Stimulated activated CD8-positive, alpha-beta memory T cell treated with anti-CD3 and anti-CD28 coated beads, Interleukin-12 subunit alpha, Interleukin-12 subunit beta, amount 100 ng/mL, for 24 hours (primary cell): ENCODE data around the gene TPK1.
"Not testable (repeated sequence)": the region's sequence is repeated elsewhere in the genome, so short reads cannot be mapped to it uniquely, and the experiment has no call there.

Source experiments
- DNase-seq: peaks from one replicate; pipeline ENCODE4 v3.0.0-alpha.2; 2020; ENCODE audit errors: extremely low read depth

TPK1 gene

DNA sequence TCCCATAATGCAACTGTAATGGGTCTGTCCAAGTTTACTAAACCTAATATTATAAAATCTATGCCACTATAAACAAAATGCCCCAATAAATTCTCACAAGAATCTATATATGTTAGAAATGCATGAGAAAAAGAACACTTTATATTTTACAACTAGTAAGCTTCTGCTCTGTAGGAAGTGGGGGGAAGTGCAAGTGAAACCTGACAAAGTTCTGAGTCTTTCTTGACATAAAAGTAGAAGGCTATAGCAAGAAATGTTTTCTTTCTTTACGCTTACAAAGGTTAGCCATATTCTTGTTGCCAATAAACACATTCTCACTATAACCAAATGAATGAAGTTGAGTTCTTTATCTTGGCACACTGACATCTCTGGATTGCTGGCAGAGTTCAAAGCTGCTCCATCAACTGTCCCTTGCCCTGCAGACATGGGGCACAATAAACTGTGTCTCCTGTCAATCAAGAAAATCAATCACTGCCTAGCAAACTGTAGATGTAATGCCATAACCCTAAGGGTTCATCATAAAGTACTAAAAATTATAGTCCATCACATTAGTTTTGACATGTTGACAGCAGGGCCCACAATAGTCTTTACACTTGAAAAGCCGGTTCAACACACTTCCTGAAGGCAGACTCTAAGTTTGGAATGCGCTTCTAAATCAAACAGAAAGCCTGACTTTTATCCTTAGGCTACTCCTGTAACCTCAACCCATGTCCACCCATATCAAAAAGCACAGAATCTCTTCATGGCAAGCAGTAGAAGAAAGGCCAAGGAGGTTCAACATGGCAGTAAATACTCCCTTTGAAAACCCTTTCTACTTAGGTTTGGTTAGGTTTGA is 58.6 kb downstream of the TPK1 start:
- no peak for DNase-seq

DNA sequence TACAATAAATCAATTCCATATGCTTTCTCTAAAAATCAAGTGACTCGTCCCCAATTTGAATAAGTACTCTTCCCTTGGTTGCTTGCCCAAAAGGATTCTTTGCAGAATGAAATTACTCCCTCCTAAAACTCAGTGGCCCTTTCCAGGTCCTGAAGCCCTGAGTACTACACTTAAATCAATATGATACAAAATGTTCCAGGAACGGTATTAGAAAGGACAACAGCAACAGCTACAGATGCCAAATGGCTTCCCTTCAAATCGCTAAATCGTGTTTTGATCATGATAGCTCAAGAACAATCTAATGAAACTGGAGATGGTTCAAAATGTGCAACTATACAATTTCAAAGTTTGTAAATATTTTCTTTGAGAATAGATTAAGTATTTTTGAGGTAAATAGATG is 59.4 kb downstream of the TPK1 start:
- no peak for DNase-seq

DNA sequence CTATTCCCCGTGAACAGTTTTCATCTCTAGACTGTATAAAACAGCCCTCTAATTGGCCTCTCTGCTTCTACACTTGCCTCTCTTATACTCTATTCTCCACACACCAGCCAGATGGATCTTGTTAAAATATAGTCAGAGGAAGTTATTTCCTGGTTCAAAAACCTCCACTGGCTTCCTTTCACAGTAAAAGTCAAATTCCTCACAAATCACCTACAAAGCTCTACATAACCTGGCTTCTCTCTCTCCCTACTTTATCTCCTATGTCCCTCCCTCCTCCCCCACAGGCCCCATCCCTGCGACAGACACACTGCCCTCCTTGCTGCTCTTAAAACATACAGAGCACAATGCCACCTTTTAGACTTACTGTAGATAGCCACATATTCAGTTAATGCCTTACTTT is 60.1 kb downstream of the TPK1 start:
- DNase-seq: no peak

DNA sequence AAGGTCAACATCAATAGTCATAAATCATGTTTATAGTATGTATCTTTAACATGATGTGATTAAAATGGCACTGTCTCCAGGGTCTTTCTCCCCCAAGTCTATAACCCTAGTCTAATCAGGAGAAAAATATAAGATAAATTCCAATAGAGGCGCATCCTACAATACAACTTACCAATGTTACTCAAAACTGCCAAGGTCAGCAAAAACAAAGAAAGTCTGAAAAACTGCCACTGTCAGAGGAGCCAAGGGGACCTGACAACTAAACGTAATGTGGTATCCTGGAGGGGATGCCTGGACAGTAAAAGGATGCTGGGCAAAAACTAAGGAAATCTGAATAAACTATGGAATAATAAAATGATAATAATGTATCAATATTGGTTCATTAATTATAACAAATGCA is 63.9 kb downstream of the TPK1 start:
- no peak for DNase-seq

DNA sequence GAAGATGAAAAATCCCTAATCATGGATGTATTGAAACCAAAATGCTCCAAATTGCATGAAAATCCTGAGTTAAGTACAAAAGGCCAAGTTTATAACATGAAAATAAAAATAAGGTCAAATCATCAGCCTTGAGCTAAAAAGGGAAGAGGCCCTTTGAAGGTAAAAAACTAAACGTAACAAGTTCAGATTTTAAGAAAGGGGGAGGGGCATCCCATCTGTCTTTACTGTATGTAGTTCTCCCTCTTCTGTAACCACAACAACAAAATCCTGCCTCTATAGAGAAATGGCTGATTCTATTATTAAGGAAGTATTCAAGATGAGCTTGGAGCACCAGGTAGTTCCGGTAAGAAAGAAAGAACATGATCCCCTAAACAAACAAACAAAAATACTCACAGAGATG is 64.7 kb downstream of the TPK1 start:
- DNase-seq: no peak

- no peak for DNase-seq
Observed at GRCh38 chr7:144769352-144769751, 66.5 kb downstream of the TPK1 start.

DNA sequence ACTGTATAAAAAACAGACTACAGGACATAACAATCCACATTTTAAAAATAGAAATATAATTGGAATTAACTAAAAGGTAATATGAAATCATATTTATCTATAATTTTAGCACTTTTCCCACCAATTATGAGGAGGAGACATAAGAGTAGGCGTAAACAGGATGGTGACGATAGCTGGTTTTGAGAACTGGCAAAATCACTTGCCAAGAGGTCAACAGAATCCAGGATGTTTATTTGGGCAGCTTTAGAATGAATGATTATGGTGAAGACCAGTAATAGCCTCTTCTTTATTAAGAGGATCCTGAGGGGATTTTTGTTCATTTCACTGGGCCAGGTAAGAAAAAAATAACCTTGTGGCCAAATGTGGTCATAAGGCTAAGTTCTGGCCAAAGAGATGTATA is 67.2 kb downstream of the TPK1 start:
- DNase-seq: no peak

GRCh38 chr7:144763291-144763690 is 72.6 kb downstream of the TPK1 start:
- no peak for DNase-seq

DNA sequence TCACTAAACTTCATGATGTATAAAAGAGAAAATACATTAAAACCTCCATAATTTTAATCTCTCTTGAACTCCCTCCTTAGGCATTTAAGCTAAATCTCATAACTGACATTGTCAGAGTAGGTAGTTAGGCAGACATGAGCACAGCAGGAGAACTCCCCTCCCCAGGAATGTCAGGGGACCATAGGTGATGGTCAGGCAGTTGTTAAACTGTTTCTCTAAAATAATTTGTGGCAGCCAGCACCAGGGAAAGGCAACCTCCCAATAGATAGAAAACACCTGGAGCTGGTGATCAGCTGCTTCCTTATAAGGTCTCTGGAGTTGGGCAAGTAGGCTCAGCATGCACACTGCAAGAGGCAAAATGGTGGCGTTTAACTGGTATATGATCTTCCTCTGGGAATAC is 73.0 kb downstream of the TPK1 start:
- no peak for DNase-seq

DNA sequence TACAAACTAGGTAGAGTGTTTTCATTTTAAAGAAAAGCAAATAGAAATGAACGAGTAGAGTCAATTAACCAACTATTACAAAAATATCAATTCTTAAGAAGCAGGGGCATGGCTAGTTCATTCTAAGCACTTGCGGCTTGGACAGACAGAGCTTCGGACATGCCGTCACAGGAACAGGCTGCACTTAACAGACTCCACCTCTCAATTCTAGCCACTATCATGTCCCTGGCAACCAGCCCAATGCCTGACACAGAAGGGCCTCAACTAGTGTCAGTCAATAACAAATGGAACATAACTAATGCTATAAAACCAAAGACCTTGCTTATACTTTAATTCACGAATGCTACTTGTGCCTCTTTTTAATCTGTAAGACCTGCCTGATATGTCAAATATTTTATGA is 74.4 kb downstream of the TPK1 start:
- no peak for DNase-seq

DNA sequence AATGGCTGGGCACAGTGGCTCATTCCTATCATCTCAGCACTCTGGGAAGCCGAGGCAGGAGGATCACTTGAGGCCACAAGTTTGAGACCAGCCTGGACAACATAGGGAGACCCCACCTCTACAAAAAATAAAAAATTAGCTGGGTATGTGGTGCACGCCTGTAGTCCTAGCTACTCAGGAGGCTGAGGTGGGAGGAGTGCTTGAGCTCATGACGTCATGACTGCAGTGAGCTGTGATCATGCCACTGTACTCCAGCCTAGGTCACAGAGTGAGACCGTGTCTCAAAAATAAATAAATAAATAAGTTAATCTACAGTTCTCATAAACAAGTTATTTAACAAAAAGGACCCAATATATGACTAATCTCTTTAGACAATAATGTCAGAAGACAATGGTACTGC is 76.2 kb downstream of the TPK1 start:
- DNase-seq: no peak

DNA sequence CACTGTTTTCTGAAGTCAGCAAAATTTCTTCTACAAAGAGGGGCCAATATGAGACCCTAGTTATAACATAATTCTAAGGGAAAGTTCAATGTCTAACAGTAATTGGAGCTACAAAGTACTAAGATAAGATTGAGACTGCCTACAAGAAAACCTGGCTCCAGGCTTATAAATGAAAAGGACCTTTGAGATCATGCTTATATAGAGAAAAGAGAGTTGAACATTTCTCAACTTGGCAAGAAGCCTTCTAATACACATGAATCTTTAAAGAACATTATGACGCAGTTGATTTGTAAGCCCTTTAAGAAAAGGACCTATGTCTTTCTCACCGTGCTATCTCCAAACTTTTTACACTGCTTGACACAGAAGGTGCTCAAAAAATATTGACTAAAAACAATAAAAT is 87.9 kb downstream of the TPK1 start:
- no peak for DNase-seq

DNA sequence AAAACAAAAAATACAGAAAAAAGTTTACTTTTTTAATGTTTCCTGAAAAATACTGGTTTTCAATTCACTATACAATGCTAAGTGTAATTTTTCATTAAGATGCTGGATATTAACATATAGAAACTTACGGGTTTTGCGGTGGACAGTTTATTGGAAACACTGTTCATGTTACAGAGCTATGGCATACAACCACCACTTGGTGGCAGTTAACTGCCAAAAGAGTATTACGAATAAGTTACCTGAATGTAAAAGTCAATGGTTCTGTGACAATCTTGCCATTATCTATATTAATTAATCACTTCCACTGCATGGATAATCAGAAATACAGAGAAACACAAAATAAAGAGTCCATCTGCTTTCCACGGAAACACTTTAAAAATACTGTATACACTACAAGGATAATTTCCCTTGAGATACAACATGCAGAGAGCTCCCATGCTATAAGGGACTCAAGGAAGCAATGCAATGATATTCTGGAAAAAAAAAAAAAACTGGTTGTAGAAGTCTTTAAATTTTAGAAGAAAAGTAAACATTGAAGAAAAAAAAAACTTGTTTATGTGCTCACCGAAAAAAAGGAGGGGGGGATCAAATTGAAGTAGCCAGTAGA is 97.0 kb downstream of the TPK1 start:
- DNase-seq: no peak

- no peak for DNase-seq
Observed at GRCh38 chr7:144738146-144738545, 97.7 kb downstream of the TPK1 start.

DNA sequence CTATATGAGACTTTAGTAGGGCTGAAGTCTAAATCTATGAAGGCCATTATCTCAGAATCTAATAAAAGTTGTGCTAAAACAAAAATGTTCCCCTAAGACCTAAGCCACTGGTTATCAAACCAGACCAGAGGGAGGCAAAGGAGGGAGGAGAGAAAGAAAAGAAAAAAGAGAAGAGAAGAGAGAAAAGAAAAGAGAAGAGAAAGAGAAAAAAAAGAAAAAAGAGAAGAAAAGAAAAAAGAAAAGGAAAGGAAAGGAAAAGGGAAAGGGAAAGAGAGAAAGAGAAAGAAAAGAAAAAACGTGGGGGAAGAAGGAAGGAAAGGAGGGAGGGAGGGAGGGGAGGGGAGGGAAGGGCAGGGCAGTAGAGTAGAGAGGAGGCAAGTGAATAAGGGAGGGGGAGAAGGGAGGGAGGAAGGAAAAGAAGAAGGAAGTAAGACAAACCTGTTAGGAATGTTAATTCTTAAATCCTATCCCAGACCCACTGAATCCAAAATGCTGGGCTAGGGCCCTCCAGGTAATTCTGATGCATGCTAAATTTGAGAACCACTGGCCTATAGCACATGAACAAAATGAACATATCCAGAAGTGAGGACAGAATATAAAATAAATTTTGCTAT is 98.9 kb downstream of the TPK1 start:
- no peak for DNase-seq

DNA sequence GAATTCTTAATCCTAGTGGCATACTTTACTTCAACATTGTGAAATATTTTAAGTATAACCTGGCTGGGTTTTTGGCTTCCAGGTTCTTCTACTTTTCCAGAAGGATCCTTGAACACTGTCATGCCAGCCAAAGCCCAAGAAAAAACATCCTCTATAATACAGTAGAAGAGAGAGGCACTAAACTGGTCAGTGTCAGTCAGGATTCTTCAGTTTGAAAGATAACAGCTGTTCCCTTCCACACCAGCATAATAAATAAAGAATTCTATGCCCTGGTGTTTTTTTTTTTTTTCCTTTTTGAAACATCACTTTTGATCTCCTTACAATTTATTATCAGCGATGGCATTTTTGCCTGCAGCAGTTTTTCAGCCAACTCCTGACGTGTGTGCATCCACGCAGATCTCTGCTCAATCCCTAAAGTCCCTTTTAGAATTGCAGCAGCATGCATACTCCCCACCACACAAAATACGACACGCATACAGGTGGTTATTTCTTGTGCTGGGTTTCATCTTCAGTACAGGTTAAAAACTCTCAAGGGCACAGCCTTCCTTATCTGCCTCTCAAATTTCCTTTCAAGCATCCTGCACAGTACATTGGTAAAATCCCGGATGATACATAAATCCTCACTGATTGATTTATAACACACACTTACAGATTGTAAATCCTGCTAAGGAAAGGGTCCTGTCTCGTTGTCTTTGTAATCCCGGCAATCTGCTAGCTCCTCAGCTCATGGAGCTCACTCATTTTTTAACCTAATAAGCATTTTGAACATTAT is 100.2 kb downstream of the TPK1 start:
- no peak for DNase-seq

DNA sequence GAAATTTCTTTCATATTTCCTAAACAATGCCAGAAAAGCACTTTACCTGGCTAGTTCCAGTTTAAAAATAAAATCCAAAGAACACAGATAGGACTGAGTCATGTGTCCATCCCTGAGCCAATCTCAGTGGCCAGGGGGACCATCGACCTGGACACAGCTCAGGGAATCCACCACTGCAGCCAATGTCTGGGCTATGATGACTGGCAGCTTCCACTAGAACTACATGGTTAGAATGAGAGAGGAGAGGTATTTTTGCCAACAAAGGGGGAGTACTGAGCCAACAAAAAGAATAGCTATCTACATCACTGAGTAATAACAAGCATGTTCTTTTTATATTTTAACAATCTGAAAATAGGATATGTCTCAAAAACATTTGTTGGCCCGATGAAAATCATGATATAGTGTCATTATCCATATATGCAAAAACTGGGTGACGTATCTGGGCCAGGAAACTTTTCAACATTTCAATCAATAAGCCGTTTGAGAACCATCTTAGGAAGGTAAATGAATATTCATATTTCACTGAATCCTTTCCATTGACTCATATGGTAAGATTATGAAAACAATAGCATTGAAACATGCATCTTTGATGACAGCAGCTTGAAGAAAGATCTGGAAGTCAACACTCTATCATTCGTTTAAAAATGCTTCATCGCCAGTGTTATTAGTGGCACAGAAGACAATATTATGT is 104.0 kb downstream of the TPK1 start:
- DNase-seq: no peak

- DNase-seq: no peak
Observed at GRCh38 chr7:144730224-144730623, 105.6 kb downstream of the TPK1 start.

DNA sequence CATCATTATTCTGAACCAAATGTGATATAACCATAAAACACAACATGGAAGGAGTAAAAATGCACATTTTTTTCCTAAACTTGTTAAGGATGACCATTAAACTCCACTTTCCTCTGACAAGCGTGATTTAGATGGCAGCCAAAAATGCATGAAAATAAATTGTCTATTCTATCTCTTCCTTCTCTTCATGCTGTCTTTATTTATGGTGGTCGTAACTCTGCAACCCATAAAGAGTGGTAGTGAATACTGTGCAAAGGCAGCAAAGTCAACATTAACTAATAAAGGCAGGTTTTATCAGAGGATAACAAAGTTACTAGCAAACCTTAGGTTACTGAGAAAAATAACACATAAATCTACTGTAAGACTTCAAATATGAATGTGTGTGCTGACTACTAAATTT is 106.6 kb downstream of the TPK1 start:
- no peak for DNase-seq

- DNase-seq: no peak
Observed at GRCh38 chr7:144728551-144728950, 107.3 kb downstream of the TPK1 start.

DNA sequence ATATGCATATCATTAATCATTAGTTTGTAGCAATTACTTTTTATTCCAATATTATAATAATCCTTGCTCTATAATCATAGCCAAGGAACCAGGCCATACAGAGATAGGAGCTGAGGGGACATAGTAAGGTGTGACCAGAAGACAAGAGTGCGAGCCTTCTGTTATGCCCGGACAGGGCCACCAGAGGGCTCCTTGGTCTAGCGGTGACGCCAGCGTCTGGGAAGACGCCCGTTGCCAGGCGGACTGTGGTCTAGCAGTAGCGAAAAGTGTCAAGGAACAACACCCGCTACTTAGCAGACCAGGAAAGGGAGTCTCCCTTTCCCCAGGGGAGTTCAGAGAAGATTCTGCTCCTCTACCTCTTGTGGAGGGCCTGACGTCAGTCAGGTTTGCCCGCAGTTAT is 109.0 kb downstream of the TPK1 start:
- not testable (repeated sequence) for DNase-seq

DNA sequence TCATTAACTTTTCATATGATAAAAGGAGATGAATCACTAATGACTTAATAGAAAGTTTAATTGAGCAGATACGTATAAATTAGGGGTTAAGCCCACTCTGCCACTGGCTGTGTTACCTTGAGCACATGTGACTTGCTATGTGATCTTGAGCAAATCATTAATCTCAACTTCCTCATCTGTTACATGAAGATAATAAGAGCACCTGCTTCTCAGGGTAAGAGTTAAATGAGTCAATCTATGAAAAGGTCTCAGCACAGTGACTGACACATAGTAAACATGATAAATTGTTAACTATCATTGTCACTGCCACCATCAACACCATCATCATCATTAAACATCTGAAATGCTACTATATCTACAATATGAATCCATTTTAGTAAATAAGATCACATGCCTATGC is 110.8 kb downstream of the TPK1 start:
- no peak for DNase-seq
